ENCODE data around the gene LYPLAL1.
"Not testable (repeated sequence)": the region's sequence is repeated elsewhere in the genome, so short reads cannot be mapped to it uniquely, and the experiment has no call there.

GRCh38 chr1:219250468-219250867 is 76.8 kb downstream of the LYPLAL1 start:
- TF ChIP-seq CTCF (conservative IDR thresholded peaks at IDR 0.05; ENCODE audit: low read depth, low read length); SMC3 (IDR thresholded peaks at IDR 0.05; ENCODE audit: low read depth, low read length); RFX5 (IDR thresholded peaks at IDR 0.05; ENCODE audit: low read depth, low read length); CHD1 (IDR thresholded peaks at IDR 0.05; ENCODE audit: low read depth, low read length); MXI1 (IDR thresholded peaks at IDR 0.05; ENCODE audit: borderline replicate concordance, low read depth, low read length); FOS (IDR thresholded peaks at IDR 0.05; ENCODE audit: low read depth, low read length); RCOR1 (IDR thresholded peaks at IDR 0.05; ENCODE audit: insufficient replicate concordance, low read length): not testable (repeated sequence)

Data from IMR-90 (cell line).